SJSA1 (cell line): ENCODE data around the gene TNNT1. TPM values are rescaled to one million over a fixed set of nuclear protein-coding genes. Genes with fewer than 3 reads are reported as not detected.
"Not testable (repeated sequence)": the region's sequence is repeated elsewhere in the genome, so short reads cannot be mapped to it uniquely, and the experiment has no call there.

ENCODE experiments used
- DNase-seq, 2 experiments: peaks; one replicate each; pipeline ENCODE4 v3.0.0-alpha.2; 2015 to 2020; ENCODE audit warnings: low spot score in 2 of 2, low read depth in 1 of 2
- H3K27ac ChIP-seq: fragments of 250-450 bp; sonication (Bioruptor Pico); 2 replicates; pipeline ENCODE4 v1.5.1; 2020; ENCODE audit warnings: mild to moderate bottlenecking, moderate library complexity
- H3K27me3 ChIP-seq: fragments of 250-450 bp; sonication (Bioruptor Pico); replicated peaks from 2 replicates; pipeline ENCODE4 v1.5.1; 2020; ENCODE audit warnings: mild to moderate bottlenecking, moderate library complexity
- H3K36me3 ChIP-seq: fragments of 250-450 bp; sonication (Bioruptor Pico); 2 replicates; pipeline ENCODE4 v1.5.1; 2020; ENCODE audit warnings: mild to moderate bottlenecking
- H3K4me1 ChIP-seq: fragments of 250-450 bp; sonication (Bioruptor Pico); replicated peaks from 2 replicates; pipeline ENCODE4 v1.6.1; 2021; ENCODE audit warnings: mild to moderate bottlenecking
- H3K4me3 ChIP-seq: fragments of 250-450 bp; sonication (Bioruptor Pico); 2 replicates; pipeline ENCODE4 v1.5.1; 2020; ENCODE audit warnings: mild to moderate bottlenecking
- H3K9me3 ChIP-seq: fragments of 250-450 bp; sonication (Bioruptor Pico); replicated peaks from 2 replicates; pipeline ENCODE4 v1.5.1; 2020; ENCODE audit warnings: mild to moderate bottlenecking
- total RNA-seq: library from RNA; depleted of rRNA; stranded (reverse); fragments of >200 nt; shearing (Covaris generic); gene quantifications from 2 replicates; pipeline ENCODE4 v1.2.3, GENCODE V29; 2014

TNNT1 gene
- total RNA-seq, 1 experiment from 2014 or later: 0.34 TPM

DNA sequence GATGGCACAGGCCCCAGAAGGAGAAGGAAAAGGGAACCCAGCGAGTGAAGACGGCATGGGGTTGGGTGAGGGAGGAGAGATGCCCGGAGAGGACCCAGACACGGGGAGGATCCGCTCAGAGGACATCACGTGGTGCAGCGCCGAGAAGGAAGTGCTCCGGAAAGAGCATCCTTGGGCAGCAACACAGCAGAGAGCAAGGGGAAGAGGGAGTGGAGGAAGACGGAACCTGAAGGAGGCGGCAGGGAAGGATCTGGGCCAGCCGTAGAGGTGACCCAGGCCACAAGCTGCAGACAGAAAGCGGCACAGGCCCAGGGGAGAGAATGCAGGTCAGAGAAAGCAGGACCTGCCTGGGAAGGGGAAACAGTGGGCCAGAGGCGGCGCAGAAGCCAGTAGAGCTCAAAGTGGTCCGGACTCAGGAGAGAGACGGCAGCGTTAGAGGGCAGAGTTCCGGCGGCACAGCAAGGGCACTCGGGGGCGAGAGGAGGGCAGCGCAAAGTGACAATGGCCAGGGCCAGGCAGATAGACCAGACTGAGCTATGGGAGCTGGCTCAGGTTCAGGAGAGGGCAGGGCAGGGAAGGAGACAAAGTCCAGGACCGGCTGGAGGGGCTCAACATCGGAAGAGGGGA is 32.7 kb downstream of the TNNT1 start:
- Histone ChIP-seq H3K9me3 (peaks cover 7% of the 10 kb centered on the region; the same call in 1 of the 2 replicates), H3K36me3 (peaks cover 16% of the 10 kb centered on the region), H3K27ac (no peak overlapping the region), H3K4me1 (peaks cover 19% of the 10 kb centered on the region), H3K27me3 (0 out of 2 replicates have a peak, but pooled peaks cover 1% of the 10 kb centered on the region), H3K4me3 (peak overlapping the region; percentile 94)
- peak; percentile 47 to 63 for DNase-seq

DNA sequence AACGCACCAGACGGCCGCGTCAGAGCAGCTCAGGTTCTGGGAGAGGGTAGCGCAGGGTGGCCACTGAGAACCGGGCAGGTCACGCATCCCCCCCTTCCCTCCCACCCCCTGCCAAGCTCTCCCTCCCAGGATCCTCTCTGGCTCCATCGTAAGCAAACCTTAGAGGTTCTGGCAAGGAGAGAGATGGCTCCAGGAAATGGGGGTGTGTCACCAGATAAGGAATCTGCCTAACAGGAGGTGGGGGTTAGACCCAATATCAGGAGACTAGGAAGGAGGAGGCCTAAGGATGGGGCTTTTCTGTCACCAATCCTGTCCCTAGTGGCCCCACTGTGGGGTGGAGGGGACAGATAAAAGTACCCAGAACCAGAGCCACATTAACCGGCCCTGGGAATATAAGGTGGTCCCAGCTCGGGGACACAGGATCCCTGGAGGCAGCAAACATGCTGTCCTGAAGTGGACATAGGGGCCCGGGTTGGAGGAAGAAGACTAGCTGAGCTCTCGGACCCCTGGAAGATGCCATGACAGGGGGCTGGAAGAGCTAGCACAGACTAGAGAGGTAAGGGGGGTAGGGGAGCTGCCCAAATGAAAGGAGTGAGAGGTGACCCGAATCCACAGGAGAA is 33.5 kb downstream of the TNNT1 start:
- H3K27me3 ChIP-seq: no peaks in the 10 kb centered on the region
- DNase-seq: no peak
- no peak overlapping the region for H3K27ac ChIP-seq
- H3K4me1 ChIP-seq: peaks cover 19% of the 10 kb centered on the region
- H3K4me3 ChIP-seq: peak overlapping the region; percentile 94
- peaks cover 7% of the 10 kb centered on the region; the same call in 1 of the 2 replicates for H3K9me3 ChIP-seq
- H3K36me3 ChIP-seq: peaks cover 16% of the 10 kb centered on the region

DNA sequence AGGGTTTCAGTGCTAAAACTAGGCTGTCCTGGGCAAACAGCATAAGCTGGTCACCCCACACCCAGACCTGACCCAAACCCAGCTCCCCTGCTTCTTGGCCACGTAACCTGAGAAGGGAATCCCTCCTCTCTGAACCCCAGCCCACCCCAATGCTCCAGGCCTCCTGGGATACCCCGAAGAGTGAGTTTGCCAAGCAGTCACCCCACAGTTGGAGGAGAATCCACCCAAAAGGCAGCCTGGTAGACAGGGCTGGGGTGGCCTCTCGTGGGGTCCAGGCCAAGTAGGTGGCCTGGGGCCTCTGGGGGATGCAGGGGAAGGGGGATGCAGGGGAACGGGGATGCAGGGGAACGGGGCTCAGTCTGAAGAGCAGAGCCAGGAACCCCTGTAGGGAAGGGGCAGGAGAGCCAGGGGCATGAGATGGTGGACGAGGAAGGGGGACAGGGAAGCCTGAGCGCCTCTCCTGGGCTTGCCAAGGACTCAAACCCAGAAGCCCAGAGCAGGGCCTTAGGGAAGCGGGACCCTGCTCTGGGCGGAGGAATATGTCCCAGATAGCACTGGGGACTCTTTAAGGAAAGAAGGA is 34.4 kb downstream of the TNNT1 start:
- peaks cover 19% of the 10 kb centered on the region for H3K4me1 ChIP-seq
- DNase-seq: no peak
- peaks cover 19% of the 10 kb centered on the region for H3K36me3 ChIP-seq
- H3K9me3 ChIP-seq: peaks cover 7% of the 10 kb centered on the region; the same call in 1 of the 2 replicates
- H3K4me3 ChIP-seq: no peak overlapping the region
- no peak overlapping the region for H3K27ac ChIP-seq
- no peaks in the 10 kb centered on the region for H3K27me3 ChIP-seq

DNA sequence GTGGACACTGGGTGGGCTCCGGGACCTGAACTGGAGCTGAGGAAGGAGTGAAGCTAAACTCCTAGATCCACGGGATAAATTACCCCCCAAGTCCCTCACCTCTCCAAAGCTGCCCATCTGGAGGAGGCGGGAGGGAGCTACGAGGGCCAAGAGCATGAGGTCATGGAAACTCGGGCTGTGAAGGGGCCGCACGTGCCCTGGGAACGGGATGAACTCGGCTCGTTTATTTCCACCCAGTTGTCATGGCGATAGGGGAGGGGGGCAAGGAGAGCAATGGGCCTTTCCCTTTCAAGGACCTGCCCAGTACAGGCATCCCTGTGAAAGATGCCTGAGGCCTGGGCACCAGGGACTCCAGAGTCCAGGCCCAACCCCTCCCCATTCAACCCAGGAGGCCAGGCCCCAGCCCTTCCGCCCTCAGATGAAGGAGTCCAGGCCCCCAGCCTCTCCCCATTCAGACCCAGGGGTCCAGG is 35.4 kb downstream of the TNNT1 start:
- peak; percentile 17 to 51 for DNase-seq
- Histone ChIP-seq H3K9me3 (peaks cover 5% of the 10 kb centered on the region; the same call in 1 of the 2 replicates), H3K27me3 (no peaks in the 10 kb centered on the region), H3K27ac (no peak overlapping the region), H3K4me1 (peaks cover 19% of the 10 kb centered on the region), H3K36me3 (peaks cover 29% of the 10 kb centered on the region), H3K4me3 (no peak overlapping the region)

DNA sequence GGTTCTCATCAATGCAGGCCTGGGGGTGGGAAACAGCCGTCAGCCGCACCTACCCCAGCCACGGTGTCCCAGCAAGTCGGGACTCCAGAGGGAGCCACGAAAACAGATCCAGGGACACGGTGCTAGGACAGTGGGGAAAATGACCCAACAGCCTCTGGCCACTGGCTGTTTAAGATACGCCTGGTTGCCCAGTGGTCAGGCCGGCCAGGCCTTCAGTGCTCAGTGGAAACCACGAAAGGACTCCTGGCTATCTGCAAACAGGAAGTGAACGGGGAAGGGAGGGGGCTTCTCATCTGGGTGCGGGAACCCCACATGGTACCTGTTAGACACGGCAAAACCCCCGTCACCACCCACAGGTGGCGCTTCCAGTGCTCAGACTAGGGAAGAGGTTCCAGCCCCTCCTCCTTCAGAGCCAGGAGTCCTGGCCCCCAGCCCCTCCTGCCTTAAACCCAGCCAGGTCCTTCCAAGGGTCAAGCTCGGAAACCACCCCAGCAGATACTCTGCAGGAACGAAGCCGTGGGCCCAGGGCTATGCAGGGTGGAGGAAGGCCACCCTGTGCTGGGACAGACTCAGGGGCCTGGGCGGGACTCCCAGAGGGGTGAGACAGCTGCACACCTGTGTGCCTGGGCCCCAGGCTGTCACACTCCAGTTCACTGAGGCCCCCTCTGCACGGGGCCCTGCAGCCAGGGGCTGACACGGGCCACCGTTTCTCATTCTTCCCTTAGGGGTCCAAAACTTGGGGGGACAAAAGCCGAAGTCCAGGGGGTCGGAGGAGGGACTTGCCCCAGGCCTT is 36.0 kb downstream of the TNNT1 start:
- Histone ChIP-seq H3K36me3 (peaks cover 32% of the 10 kb centered on the region), H3K27me3 (no peaks in the 10 kb centered on the region), H3K27ac (no peak overlapping the region), H3K4me1 (peaks cover 15% of the 10 kb centered on the region), H3K4me3 (no peak overlapping the region), H3K9me3 (peaks cover 4% of the 10 kb centered on the region; the same call in 1 of the 2 replicates)
- DNase-seq: no peak

DNA sequence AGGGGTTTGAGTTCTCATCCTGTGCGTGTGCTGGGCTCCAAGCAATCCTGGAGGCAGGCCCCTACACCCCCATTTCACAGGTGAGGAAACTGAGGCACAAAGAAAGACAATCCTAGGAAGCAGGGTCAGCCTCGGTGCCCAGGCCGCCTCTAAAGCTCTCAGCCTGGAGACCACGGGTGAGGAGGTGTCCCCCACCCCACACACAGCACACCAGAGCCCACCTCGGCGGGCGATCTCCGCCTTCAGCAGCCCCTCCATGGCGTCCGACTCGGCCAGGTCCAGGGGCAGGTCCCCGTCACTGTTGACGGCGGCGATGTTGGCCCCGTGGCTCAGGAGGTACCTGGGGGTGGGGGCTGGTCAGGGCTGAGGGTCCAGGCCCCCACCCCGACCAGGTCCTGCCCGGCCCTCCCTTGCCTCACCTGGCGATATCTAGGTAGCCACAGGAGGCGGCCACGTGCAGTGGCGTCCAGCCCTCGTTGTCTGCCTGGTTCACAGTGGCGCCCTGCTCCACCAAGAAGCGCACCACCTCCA is 36.7 kb downstream of the TNNT1 start:
- Histone ChIP-seq H3K27ac (no peak overlapping the region), H3K27me3 (no peaks in the 10 kb centered on the region), H3K4me1 (peaks cover 12% of the 10 kb centered on the region), H3K36me3 (peaks cover 32% of the 10 kb centered on the region), H3K9me3 (peaks cover 4% of the 10 kb centered on the region; the same call in 1 of the 2 replicates), H3K4me3 (no peak overlapping the region)
- DNase-seq: no peak

DNA sequence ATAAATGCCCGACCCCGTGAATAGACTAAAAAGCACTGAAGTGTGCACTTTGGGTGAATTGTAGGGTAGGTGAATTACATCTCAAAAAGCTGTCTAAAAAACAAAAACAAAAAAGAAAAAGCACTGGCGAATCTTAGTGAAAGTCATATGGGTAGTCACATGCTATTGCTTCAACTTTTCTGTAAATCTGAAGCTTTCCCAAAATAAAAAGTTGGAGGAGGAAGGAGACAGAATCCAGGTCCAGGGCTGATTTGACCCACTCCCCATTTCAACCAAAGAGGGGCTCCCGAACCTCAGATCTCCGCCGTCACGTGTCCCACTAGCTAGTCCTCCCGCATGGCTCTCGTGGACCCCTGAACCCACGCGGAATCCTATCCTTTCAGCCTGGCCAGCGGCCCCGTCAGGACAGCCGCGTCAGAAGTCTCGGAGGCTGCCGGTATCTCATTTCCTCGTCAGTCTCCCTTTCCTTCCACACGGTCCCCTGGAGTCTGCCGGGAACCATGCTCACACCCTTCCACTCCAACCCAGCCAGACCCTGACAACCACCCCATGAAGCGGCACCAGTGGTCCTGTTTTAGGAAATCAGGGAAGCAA is 37.7 kb downstream of the TNNT1 start:
- Histone ChIP-seq H3K36me3 (peaks cover 33% of the 10 kb centered on the region), H3K9me3 (no peaks in the 10 kb centered on the region), H3K27ac (no peak overlapping the region), H3K4me1 (peaks cover 8% of the 10 kb centered on the region), H3K27me3 (no peaks in the 10 kb centered on the region), H3K4me3 (no peak overlapping the region)
- DNase-seq: no peak

DNA sequence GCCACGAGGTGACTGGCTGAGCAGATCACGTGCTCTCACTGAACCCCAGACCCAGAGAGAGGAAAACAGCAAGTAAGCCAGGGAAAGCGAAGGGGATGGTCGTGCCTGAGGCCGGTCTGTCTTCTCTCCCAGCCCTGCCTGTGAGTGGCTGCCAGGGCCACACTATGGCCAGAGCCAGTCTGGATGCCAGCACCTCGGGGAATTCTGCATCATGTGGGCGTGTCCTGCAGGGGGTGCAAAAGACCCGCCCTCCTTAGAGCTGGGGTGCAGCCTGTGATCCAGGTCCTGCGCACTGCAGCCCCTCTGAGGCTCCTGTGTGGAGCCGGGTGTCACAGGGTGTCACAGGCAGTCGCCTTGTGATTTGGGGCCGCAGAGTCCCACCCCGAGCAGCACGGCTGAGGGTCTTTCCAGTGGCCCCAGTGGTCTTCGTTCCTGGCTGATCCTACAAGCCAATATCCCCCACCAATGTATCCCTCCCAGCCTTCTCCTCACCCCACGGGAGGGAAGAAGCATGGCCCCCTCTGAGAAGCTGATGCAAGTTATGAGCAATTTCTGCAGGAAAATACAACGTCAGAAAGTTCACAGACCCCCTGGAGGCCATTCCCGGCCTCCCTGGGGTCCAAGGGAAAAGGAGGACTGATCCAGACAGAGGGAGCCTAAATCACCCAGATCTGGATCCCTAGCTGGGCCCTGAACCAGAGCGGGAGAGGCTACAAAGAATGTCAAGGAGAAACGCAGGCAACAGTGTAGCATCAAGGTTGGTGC is 39.3 kb downstream of the TNNT1 start:
- Histone ChIP-seq H3K9me3 (no peaks in the 10 kb centered on the region), H3K4me3 (no peak overlapping the region), H3K27me3 (no peaks in the 10 kb centered on the region), H3K4me1 (no peaks in the 10 kb centered on the region), H3K36me3 (peaks cover 36% of the 10 kb centered on the region), H3K27ac (no peak overlapping the region)
- DNase-seq: no peak

DNA sequence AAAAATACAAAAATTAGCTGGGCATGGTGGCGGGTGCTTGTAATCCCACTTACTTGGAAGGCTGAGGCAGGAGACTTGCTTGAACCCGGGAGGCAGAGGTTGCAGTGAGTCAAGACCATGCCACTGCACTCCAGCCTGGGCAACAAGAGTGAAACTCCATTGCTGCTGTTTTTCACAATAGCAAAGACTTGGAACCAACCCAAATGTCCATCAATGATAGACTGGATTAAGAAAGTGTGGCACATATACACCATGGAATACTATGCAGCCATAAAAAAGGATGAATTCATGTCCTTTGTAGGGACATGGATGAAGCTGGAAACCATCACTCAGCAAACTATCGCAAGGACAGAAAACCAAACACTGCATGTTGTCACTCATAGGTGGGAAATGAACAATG is 41.8 kb downstream of the TNNT1 start:
- not testable (repeated sequence) for H3K9me3 ChIP-seq, H3K27me3 ChIP-seq, H3K4me1 ChIP-seq, DNase-seq, H3K4me3 ChIP-seq, H3K27ac ChIP-seq
- H3K36me3 ChIP-seq: peaks cover 38% of the 10 kb centered on the region

DNA sequence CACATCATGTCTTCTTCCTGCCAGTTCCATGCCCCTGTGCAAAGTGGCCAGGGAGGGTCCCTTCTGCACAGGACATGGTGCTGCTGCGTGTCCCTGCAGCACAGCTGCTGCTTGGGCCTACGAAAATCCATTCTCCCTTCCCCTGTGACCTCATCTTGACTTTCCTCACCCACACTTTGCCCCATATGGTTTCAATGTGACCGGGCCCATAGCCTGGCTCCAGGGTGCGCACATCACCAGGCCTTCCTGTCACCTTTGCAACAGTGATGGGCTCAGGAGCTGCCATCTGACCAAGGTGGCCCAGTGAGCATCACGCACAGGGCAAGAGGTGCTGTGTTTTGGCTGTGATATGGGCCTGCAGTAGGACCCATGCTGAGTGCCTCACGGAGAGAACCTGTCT is 42.4 kb downstream of the TNNT1 start:
- H3K27ac ChIP-seq: no peak overlapping the region
- H3K4me1 ChIP-seq: no peaks in the 10 kb centered on the region
- H3K9me3 ChIP-seq: no peaks in the 10 kb centered on the region
- H3K36me3 ChIP-seq: peaks cover 44% of the 10 kb centered on the region
- no peaks in the 10 kb centered on the region for H3K27me3 ChIP-seq
- DNase-seq: no peak
- no peak overlapping the region for H3K4me3 ChIP-seq

DNA sequence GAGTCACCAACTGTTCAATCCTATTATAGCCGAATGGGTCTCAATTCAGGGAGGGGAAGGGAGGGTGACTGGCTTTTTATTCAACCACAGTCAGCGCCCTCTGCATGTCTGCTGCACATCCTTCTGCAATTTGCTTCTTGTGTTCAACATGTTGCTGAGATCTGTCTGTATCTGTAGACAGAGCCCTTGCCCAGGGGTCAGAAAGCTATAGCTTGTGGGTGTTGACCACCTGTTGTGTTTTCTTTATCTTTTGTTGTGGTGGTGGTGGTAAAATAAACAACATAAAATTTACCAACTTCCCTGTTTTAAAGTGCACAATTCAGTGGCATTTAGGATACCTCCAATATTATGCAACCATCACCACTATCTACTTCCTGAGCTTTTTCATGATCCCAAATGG is 43.8 kb downstream of the TNNT1 start:
- no peak for DNase-seq
- H3K4me3 ChIP-seq: no peak overlapping the region
- no peaks in the 10 kb centered on the region for H3K9me3 ChIP-seq
- H3K36me3 ChIP-seq: peaks cover 48% of the 10 kb centered on the region
- no peak overlapping the region for H3K27ac ChIP-seq
- H3K27me3 ChIP-seq: no peaks in the 10 kb centered on the region
- no peaks in the 10 kb centered on the region for H3K4me1 ChIP-seq

DNA sequence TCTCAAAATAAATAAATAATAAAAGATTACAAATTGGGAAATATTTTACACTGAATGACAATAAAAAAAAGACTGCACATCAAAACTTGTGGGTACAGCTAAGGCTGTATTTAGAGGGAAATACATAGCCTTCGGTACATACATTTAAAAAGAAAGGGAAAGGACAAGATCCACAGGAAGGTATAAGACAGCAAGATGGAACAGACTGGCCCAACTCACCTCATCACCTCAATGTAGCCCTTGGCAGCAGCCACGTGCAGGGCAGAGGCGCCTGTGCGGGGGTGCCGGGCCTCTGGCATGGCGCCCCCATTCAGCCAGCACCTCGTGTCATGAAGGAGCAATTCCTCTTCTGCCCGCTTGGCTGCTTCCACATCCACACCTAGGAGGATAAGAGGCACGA is 45.8 kb downstream of the TNNT1 start:
- H3K9me3 ChIP-seq: no peaks in the 10 kb centered on the region
- DNase-seq: no peak
- H3K4me1 ChIP-seq: no peaks in the 10 kb centered on the region
- peaks cover 40% of the 10 kb centered on the region for H3K36me3 ChIP-seq
- no peak overlapping the region for H3K27ac ChIP-seq
- H3K4me3 ChIP-seq: no peak overlapping the region
- no peaks in the 10 kb centered on the region for H3K27me3 ChIP-seq

DNA sequence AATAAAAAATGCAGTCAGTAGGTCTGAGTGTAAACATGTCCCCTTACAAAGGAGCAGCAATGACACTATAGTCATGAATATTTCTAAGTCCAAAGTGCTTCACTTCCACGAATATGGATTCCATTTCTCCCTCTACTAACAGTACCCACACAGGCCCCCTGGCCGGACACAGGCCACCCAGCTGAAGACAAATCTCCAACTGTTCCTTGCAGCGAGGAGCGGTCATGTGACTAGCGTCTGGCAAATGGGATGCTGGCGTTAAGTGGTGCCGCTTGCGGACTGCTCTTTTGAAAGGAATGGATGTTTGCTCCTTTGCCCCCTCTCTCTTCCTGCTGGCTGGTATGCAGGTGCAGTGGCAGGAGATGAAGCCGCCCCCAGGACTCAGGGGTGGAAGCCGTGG is 47.7 kb downstream of the TNNT1 start:
- Histone ChIP-seq H3K4me3 (no peak overlapping the region), H3K4me1 (no peaks in the 10 kb centered on the region), H3K9me3 (no peaks in the 10 kb centered on the region), H3K36me3 (peaks cover 36% of the 10 kb centered on the region), H3K27ac (no peak overlapping the region), H3K27me3 (no peaks in the 10 kb centered on the region)
- DNase-seq: no peak
